ENCODE results near the gene ORC6. TPM values are rescaled to one million over a fixed set of nuclear protein-coding genes. Genes with fewer than 3 reads are reported as not detected.
A peak's percentile ranks its signal among the peaks of the same experiment; 100 is the strongest.

The ORC6 gene
- total RNA-seq, 4 donors from 2014 or later, result 1.8 to 3.2 (median 2.1) TPM

DNA sequence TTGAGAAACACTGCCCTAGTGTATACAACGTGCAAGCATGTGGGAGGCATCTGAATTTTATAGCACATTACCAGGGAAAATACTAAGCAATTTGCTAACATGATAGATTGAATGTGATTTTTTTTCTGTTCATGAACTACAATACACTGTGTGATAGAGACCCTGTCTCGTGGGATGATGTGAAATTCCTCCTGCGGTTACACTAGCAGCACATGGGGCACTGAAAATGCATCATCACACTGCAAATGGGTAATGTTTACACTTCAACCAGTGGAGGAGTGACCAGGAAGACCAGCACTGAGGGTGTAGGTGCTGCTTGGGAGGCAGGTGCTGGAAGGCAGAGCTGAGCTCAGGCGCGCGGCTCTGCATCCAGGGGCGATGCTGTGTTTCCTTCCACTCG, 28.8 kb downstream of the ORC6 start:
- Histone ChIP-seq H3K36me3 (no peaks in the 10 kb centered on the region), H3K27ac (no peak overlapping the region), H3K4me3 (no peak overlapping the region), H3K9me3 (no peaks in the 10 kb centered on the region), H3K4me1 (no peaks in the 10 kb centered on the region), H3K27me3 (no peaks in the 10 kb centered on the region)
- TF ChIP-seq POLR2A (IDR thresholded peaks at IDR 0.05) (no peak), POLR2AphosphoS5 (IDR thresholded peaks at IDR 0.05) (no peak), EP300 (IDR thresholded peaks at IDR 0.05) (no peak)
- TF ChIP-seq, protein P1, sequence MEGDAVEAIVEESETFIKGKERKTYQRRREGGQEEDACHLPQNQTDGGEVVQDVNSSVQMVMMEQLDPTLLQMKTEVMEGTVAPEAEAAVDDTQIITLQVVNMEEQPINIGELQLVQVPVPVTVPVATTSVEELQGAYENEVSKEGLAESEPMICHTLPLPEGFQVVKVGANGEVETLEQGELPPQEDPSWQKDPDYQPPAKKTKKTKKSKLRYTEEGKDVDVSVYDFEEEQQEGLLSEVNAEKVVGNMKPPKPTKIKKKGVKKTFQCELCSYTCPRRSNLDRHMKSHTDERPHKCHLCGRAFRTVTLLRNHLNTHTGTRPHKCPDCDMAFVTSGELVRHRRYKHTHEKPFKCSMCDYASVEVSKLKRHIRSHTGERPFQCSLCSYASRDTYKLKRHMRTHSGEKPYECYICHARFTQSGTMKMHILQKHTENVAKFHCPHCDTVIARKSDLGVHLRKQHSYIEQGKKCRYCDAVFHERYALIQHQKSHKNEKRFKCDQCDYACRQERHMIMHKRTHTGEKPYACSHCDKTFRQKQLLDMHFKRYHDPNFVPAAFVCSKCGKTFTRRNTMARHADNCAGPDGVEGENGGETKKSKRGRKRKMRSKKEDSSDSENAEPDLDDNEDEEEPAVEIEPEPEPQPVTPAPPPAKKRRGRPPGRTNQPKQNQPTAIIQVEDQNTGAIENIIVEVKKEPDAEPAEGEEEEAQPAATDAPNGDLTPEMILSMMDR (IDR thresholded peaks at IDR 0.05), result no peak
- DNase-seq (ENCODE audit: low spot score in 2 of 2), result no peak
- 80% methylated on average over 8 of the region's 8 CpGs for WGBS

GRCh38 chr16:46719528-46719927, 30.1 kb downstream of the ORC6 start:
- H3K9me3 ChIP-seq, result no peaks in the 10 kb centered on the region
- no peaks in the 10 kb centered on the region for H3K27me3 ChIP-seq
- no peak overlapping the region for H3K27ac ChIP-seq
- TF ChIP-seq POLR2A (IDR thresholded peaks at IDR 0.05) (no peak), POLR2AphosphoS5 (IDR thresholded peaks at IDR 0.05) (no peak), EP300 (IDR thresholded peaks at IDR 0.05) (no peak)
- TF ChIP-seq, protein P1 (IDR thresholded peaks at IDR 0.05), result no peak
- no peaks in the 10 kb centered on the region for H3K4me1 ChIP-seq
- DNase-seq (ENCODE audit: low spot score in 2 of 2), result peak in 1 of 2 donors; percentile 63
- WGBS, result 94% methylated on average over 6 of the region's 6 CpGs
- H3K36me3 ChIP-seq, result no peaks in the 10 kb centered on the region
- H3K4me3 ChIP-seq, result no peak overlapping the region

- H3K36me3 ChIP-seq, result no peaks in the 10 kb centered on the region
- no peaks in the 10 kb centered on the region for H3K9me3 ChIP-seq
- H3K4me1 ChIP-seq, result no peaks in the 10 kb centered on the region
Observed at GRCh38 chr16:46720619-46721018, 31.2 kb downstream of the ORC6 start.

GRCh38 chr16:46721885-46722284, 32.4 kb downstream of the ORC6 start:
- no peak overlapping the region for H3K4me3 ChIP-seq
- H3K36me3 ChIP-seq, result no peaks in the 10 kb centered on the region
- peak; percentile 28 to 40 for DNase-seq (ENCODE audit: low spot score in 2 of 2)
- WGBS, result 78% methylated on average over 3 of the region's 4 CpGs
- TF ChIP-seq POLR2AphosphoS5 (IDR thresholded peaks at IDR 0.05) (no peak), EP300 (IDR thresholded peaks at IDR 0.05) (no peak)
- no peaks in the 10 kb centered on the region for H3K4me1 ChIP-seq
- H3K27me3 ChIP-seq, result no peaks in the 10 kb centered on the region
- H3K9me3 ChIP-seq, result no peaks in the 10 kb centered on the region
- H3K27ac ChIP-seq, result no peak overlapping the region

More at GRCh38 chr16:46720619-46721018, 31.2 kb downstream of the ORC6 start:
- DNase-seq (ENCODE audit: low spot score in 2 of 2), result peak in 1 of 2 donors; percentile 23
- WGBS, result 91% methylated on average over 2 of the region's 2 CpGs
- Histone ChIP-seq H3K27ac (no peak overlapping the region), H3K27me3 (no peaks in the 10 kb centered on the region), H3K4me3 (no peak overlapping the region)
- no peak for TF ChIP-seq POLR2A (IDR thresholded peaks at IDR 0.05)
- TF ChIP-seq, protein P1 (IDR thresholded peaks at IDR 0.05), result no peak
- no peak for TF ChIP-seq POLR2AphosphoS5 (IDR thresholded peaks at IDR 0.05)
- TF ChIP-seq EP300 (IDR thresholded peaks at IDR 0.05), result no peak

DNA sequence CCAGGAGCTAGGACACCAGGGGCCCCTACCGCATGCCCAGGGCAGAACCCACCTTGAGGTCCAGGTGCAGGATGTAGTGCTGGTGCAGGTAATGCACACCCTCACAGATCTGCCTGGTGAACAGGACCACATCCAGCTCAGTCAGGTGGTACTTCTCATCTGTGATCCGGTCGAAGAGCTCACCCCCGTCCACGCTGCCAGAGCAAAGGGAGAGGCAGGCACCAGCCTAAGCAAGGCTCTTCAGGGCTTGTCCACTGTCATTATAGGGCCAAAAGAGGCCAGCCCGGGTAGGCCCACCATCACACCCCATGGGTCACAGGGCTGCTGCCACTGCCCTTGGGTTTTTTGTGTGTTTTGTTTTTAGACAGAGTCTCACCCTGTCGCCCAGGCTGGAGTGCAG, 37.7 kb downstream of the ORC6 start:
- TF ChIP-seq, protein P1 (IDR thresholded peaks at IDR 0.05), result no peak
- no peak for TF ChIP-seq POLR2A (IDR thresholded peaks at IDR 0.05)
- no peak for TF ChIP-seq EP300 (IDR thresholded peaks at IDR 0.05)
- TF ChIP-seq POLR2AphosphoS5 (IDR thresholded peaks at IDR 0.05), result no peak
- Histone ChIP-seq H3K36me3 (no peaks in the 10 kb centered on the region), H3K27ac (no peak overlapping the region), H3K4me1 (no peaks in the 10 kb centered on the region), H3K4me3 (no peak overlapping the region), H3K27me3 (no peaks in the 10 kb centered on the region), H3K9me3 (no peaks in the 10 kb centered on the region)
- 90% methylated on average over 7 of the region's 7 CpGs for WGBS
- DNase-seq (ENCODE audit: low spot score in 2 of 2), result peak; percentile 26 to 38

GRCh38 chr16:46727630-46728029, 38.2 kb downstream of the ORC6 start:
- Histone ChIP-seq H3K4me1 (no peaks in the 10 kb centered on the region), H3K27me3 (no peaks in the 10 kb centered on the region), H3K9me3 (no peaks in the 10 kb centered on the region), H3K36me3 (no peaks in the 10 kb centered on the region), H3K27ac (no peak overlapping the region), H3K4me3 (no peak overlapping the region)
- DNase-seq (ENCODE audit: low spot score in 2 of 2), result peak; percentile 19 to 66
- no peak for TF ChIP-seq POLR2A (IDR thresholded peaks at IDR 0.05)
- TF ChIP-seq EP300 (IDR thresholded peaks at IDR 0.05), result no peak
- TF ChIP-seq, protein P1 (IDR thresholded peaks at IDR 0.05), result no peak
- TF ChIP-seq POLR2AphosphoS5 (IDR thresholded peaks at IDR 0.05), result no peak
- WGBS, result 90% methylated on average over 9 of the region's 9 CpGs
